GM12878 (cell line): ENCODE measurements around the gene DPF3. TPM values are rescaled to one million over a fixed set of nuclear protein-coding genes. Genes with fewer than 3 reads are reported as not detected.
A peak's percentile ranks its signal among the peaks of the same experiment; 100 is the strongest.

Source experiments
- ATAC-seq: fragments of 200-7000 bp; cut with Tn5 transposase; 3 replicates; pipeline ENCODE4 v1.9.1; 2020; ENCODE audit warnings: mild to moderate bottlenecking, moderate library complexity
- BruUV-seq: library from RNA; stranded (reverse); fragments of 400-500 nt; replicated peaks from 2 replicates; lab custom pipeline; 2021; lab: Mats Ljungman, UMichigan
- CTCF ChIA-PET: fragments of 300-600 bp; sonication (Branson Sonifier 250); formaldehyde crosslinking; extraction: SDS; loops from one replicate; lab custom pipeline; 2021; ENCODE audit warnings: inconsistent platforms; lab: Yijun Ruan, JAX
- POLR2A ChIA-PET: fragments of 350-600 bp; formaldehyde crosslinking; extraction: SDS; loops from one replicate; lab custom pipeline; 2021; ENCODE audit warnings: inconsistent platforms; lab: Charles Lee
- RAD21 ChIA-PET: fragments of 300-600 bp; sonication (Branson Sonifier 250); formaldehyde crosslinking; loops from one replicate; lab custom pipeline; 2023; ENCODE audit warnings: antibody characterized with exemption; ENCODE audit not compliant: unreplicated experiment; lab: Charles Lee
- SMC1A ChIA-PET: fragments of 300-600 bp; sonication (Branson Sonifier 250); formaldehyde crosslinking; loops from one replicate; lab custom pipeline; 2023; ENCODE audit not compliant: unreplicated experiment, uncharacterized antibody; lab: Charles Lee
- DNase-seq: peaks from one replicate; pipeline ENCODE4 v3.0.0-alpha.2; 2011; ENCODE audit warnings: low read depth, low spot score
- FAIRE-seq: peaks from 3 replicates; lab custom pipeline; 2011; peaks lifted over from hg19 to GRCh38; lab: Jason Lieb, UNC
- H2AFZ ChIP-seq: 2 replicates; pipeline ENCODE4 v1.6.0; 2011; ENCODE audit warnings: low read depth, low read length, control low read depth; ENCODE audit not compliant: control insufficient read depth
- H3K27ac ChIP-seq: 2 replicates; pipeline ENCODE4 v1.5.1; 2011; ENCODE audit warnings: control low read depth; ENCODE audit not compliant: control insufficient read depth, insufficient read depth
- H3K27me3 ChIP-seq, 2 experiments: replicated peaks in 1 of 2; 2 replicates each; pipeline versions ENCODE4 v1.6.0 to v1.6.1; 2011; ENCODE audit warnings: low read length in 1 of 2; ENCODE audit not compliant: control insufficient read depth in 2 of 2, insufficient read depth in 2 of 2
- H3K36me3 ChIP-seq, 2 experiments: 2 replicates each; pipeline ENCODE4 v1.5.1; 2011; ENCODE audit warnings: low read length in 1 of 2; ENCODE audit not compliant: control insufficient read depth in 2 of 2, insufficient read depth in 2 of 2
- H3K4me1 ChIP-seq: 2 replicates; pipeline ENCODE4 v1.6.1; 2011; ENCODE audit warnings: mild to moderate bottlenecking, low read length, moderate library complexity, mixed read lengths; ENCODE audit not compliant: control insufficient read depth, insufficient read depth
- H3K4me2 ChIP-seq: 2 replicates; pipeline ENCODE4 v1.6.0; 2011; ENCODE audit warnings: control low read depth; ENCODE audit not compliant: control insufficient read depth, insufficient read depth
- H3K4me3 ChIP-seq: fragments of 200-600 bp; sonication (generic); 2 replicates; pipeline ENCODE4 v1.5.1; 2016
- H3K79me2 ChIP-seq: 2 replicates; pipeline ENCODE4 v1.6.0; 2011; ENCODE audit warnings: low read length; ENCODE audit not compliant: control insufficient read depth, insufficient read depth
- H3K9ac ChIP-seq: 2 replicates; pipeline ENCODE4 v1.8.0; 2011; ENCODE audit warnings: low read length, control low read depth, mixed read lengths; ENCODE audit not compliant: control insufficient read depth, insufficient read depth
- H3K9me3 ChIP-seq: replicated peaks from 3 replicates; pipeline ENCODE4 v1.5.1; 2011; ENCODE audit warnings: mild to moderate bottlenecking, low read length; ENCODE audit not compliant: control insufficient read depth, insufficient read depth
- H4K20me1 ChIP-seq: 2 replicates; pipeline ENCODE4 v1.6.0; 2011; ENCODE audit not compliant: control insufficient read depth, insufficient read depth
- HDAC6 ChIP-seq: fragments of 200-600 bp; sonication (generic); IDR thresholded peaks from one replicate; pipeline ENCODE4 v1.8.0; 2017; ENCODE audit warnings: antibody characterized with exemption; ENCODE audit not compliant: unreplicated experiment
- NFXL1 ChIP-seq: fragments of 450-650 bp; IDR thresholded peaks from 2 replicates; pipeline ENCODE4 v1.6.1; 2017; ENCODE audit warnings: antibody characterized with exemption, mild to moderate bottlenecking, borderline replicate concordance
- NFYA ChIP-seq: IDR thresholded peaks from 2 replicates; pipeline ENCODE4 v1.6.1; 2011; ENCODE audit warnings: low read depth, mild to moderate bottlenecking, low read length, improper control_type of control experiment, borderline replicate concordance
- PKNOX1 ChIP-seq: fragments of 450-650 bp; IDR thresholded peaks from 2 replicates; pipeline ENCODE4 v1.6.1; 2016; ENCODE audit warnings: mild to moderate bottlenecking
- SPI1 ChIP-seq: IDR thresholded peaks from 2 replicates; pipeline ENCODE4 v1.6.1; 2011; ENCODE audit warnings: low read depth, mild to moderate bottlenecking, low read length, moderate library complexity, borderline replicate concordance; ENCODE audit not compliant: insufficient read depth
- ZNF24 ChIP-seq: fragments of 450-650 bp; IDR thresholded peaks from 2 replicates; pipeline ENCODE4 v1.6.1; 2017; ENCODE audit warnings: antibody characterized with exemption, mild to moderate bottlenecking
- WGBS: methylation state at CpG from one replicate; pipeline ENCODE4 v1.1.6; 2016; ENCODE audit warnings: low lambda C conversion rate; ENCODE audit not compliant: insufficient replicate concordance, insufficient coverage; ENCODE audit errors: missing lambda C conversion rate; 5-methylcytosine and 5-hydroxymethylcytosine counted together
- in situ Hi-C: fragments of 300-500 bp; cut with MboI; formaldehyde crosslinking; loops from 9 replicates; pipeline ENCODE4 v1.14.3; 2018; ENCODE audit warnings: mixed read lengths
- intact Hi-C: fragments of 100-400 bp; cut with micrococcal nuclease; formaldehyde crosslinking; loops from one replicate; pipeline ENCODE4 v1.14.2; 2022; ENCODE audit not compliant: unreplicated experiment
- polyA plus RNA-seq, 11 experiments: library from polyadenylated mRNA; depleted of rRNA in 4 of 11; unstranded in 6 of 11; stranded (reverse) in 5 of 11; fragments of >200 nt; fragmentation: Nextera tagmentation in 4 of 11; fragmentation: Illumina TruSeq in 1 of 11; extraction: Ambion mirVana in 4 of 11; extraction: Trizol in 1 of 11; gene quantifications; 1 replicate in 1 of 11; 2 replicates in 10 of 11; pipeline versions ENCODE4 v1.2.1 to v1.2.3, GENCODE V29; 2011 to 2016; ENCODE audit warnings: inconsistent platforms in 2 of 11, missing spikeins in 2 of 11, low read depth in 1 of 11
- total RNA-seq, 4 experiments: library from RNA; depleted of rRNA in 3 of 4; stranded (reverse); fragments of >200 nt in 3 of 4; fragmentation: Illumina TruSeq in 1 of 4; extraction: Trizol in 1 of 4; gene quantifications; 2 replicates each; pipeline versions ENCODE4 v1.2.1 to v1.2.3, GENCODE V29; 2013 to 2021

The DPF3 gene
- total and polyA plus RNA-seq, 10 of the 15 experiments (the other 5 are each of a cell fraction or from before 2014, with no cell fraction given) = 0.69 to 8.0 (median 2.2) TPM

- RAD21 ChIA-PET = no interaction called here
Observed at GRCh38 chr14:72732022-72732780, 161.7 kb downstream of the DPF3 start.

GRCh38 chr14:72731252-72732020, 162.5 kb downstream of the DPF3 start:
- Histone ChIP-seq H3K9me3 (no peaks in the 10 kb centered on the region), H3K9ac (no peak overlapping the region), H4K20me1 (no peaks in the 10 kb centered on the region; the same call in 1 of the 2 replicates)
- RAD21 ChIA-PET = no interaction called here
- TF ChIP-seq PKNOX1 = no peak
- TF ChIP-seq NFYA = no peak
- no peak for TF ChIP-seq NFXL1
- no peak for TF ChIP-seq ZNF24
- TF ChIP-seq, all 136 proteins: peak for 0
- POLR2A ChIA-PET = interaction anchor here (0.5 kb wide), 1 partner anchor 19 kb away, joined by 8 read pairs; no protein-coding TSS in a partner anchor
- no peaks in the 10 kb centered on the region for H3K4me1 ChIP-seq
- H2AFZ ChIP-seq = no peak overlapping the region
- FAIRE-seq = no peak
- BruUV-seq = no TSS peak
- H3K27ac ChIP-seq = no peak overlapping the region
- 73% methylated on average over 18 of the region's 18 CpGs for WGBS
- CTCF ChIA-PET = interaction anchor here (0.6 kb wide), 1 partner anchor 229 kb away, joined by 3 read pairs; no protein-coding TSS in a partner anchor
- in situ Hi-C loops (no loop called here), intact Hi-C loops (no loop called here)
- H3K79me2 ChIP-seq = no peaks in the 10 kb centered on the region
- no peak for DNase-seq
- no peak for ATAC-seq
- H3K4me2 ChIP-seq = no peak overlapping the region
- no peak overlapping the region for H3K4me3 ChIP-seq
- H3K27me3 ChIP-seq = no peaks in the 10 kb centered on the region
- H3K36me3 ChIP-seq = no peaks in the 10 kb centered on the region; a peak in 2 of 4 replicates
- SMC1A ChIA-PET = interaction anchor here (1.1 kb wide), 1 partner anchor 230 kb away, joined by 3 read pairs; no protein-coding TSS in a partner anchor

More at GRCh38 chr14:72732022-72732780, 161.7 kb downstream of the DPF3 start:
- Histone ChIP-seq H3K9ac (no peak overlapping the region), H4K20me1 (no peaks in the 10 kb centered on the region; the same call in 1 of the 2 replicates), H2AFZ (no peak overlapping the region), H3K79me2 (no peaks in the 10 kb centered on the region), H3K9me3 (no peaks in the 10 kb centered on the region), H3K36me3 (no peaks in the 10 kb centered on the region; a peak in 2 of 4 replicates), H3K4me3 (no peak overlapping the region), H3K27ac (no peak overlapping the region), H3K4me1 (no peaks in the 10 kb centered on the region), H3K4me2 (no peak overlapping the region), H3K27me3 (no peaks in the 10 kb centered on the region)
- no TSS peak for BruUV-seq
- intact Hi-C loops (no loop called here), in situ Hi-C loops (no loop called here)
- DNase-seq = no peak
- 71% methylated on average over 16 of the region's 16 CpGs for WGBS
- no peak for TF ChIP-seq HDAC6
- TF ChIP-seq SPI1 = peak; percentile 21; the same call in 1 of the 2 replicates
- no peak for ATAC-seq
- ChIA-PET CTCF (interaction anchor here (0.6 kb wide), 1 partner anchor 1644 kb away, joined by 4 read pairs; no protein-coding TSS in a partner anchor), POLR2A (interaction anchor here (0.5 kb wide), 1 partner anchor 19 kb away, joined by 8 read pairs; no protein-coding TSS in a partner anchor), SMC1A (interaction anchor here (1.1 to 1.8 kb wide), 2 partner anchors 172 to 231 kb away, joined by 3 to 4 read pairs; no protein-coding TSS in a partner anchor)
- no peak for FAIRE-seq
